ENCODE results near the gene GSC. TPM values are rescaled to one million over a fixed set of nuclear protein-coding genes. Genes with fewer than 3 reads are reported as not detected.
"Not testable (repeated sequence)": the region's sequence is repeated elsewhere in the genome, so short reads cannot be mapped to it uniquely, and the experiment has no call there.

GSC gene
- total and polyA plus RNA-seq, 2 donors (not counting 1 experiment from before 2014, with no cell fraction given) = not detected

GRCh38 chr14:94726649-94727048, 43.3 kb downstream of the GSC start:
- H3K27me3 ChIP-seq (replicated peaks in 1 of 4; ENCODE audit: control extremely low read depth in 1 of 4, control insufficient read depth in 3 of 4, insufficient read depth in 4 of 4, low read length in 3 of 4); H3K9me3 ChIP-seq (ENCODE audit: control extremely low read depth in 1 of 3, control insufficient read depth in 2 of 3, insufficient read depth in 1 of 3, low read length in 2 of 3); H3K9me3 Mint-ChIP-seq (ENCODE audit: insufficient read depth); H3K4me3 ChIP-seq (ENCODE audit: control extremely low read depth in 1 of 5, extremely low read depth in 1 of 5, insufficient read depth in 1 of 5, low read depth in 2 of 5, low read length in 4 of 5); ATAC-seq (ENCODE audit: low read depth); H3K27ac ChIP-seq (ENCODE audit: low read length in 2 of 2); H3K4me3 Mint-ChIP-seq; DNase-seq; H3K27ac Mint-ChIP-seq; intact Hi-C loops (cut with micrococcal nuclease); H3K4me2 ChIP-seq (replicated peaks; ENCODE audit: low read depth, low read length, poor library complexity, severe bottlenecking); POLR2A ChIA-PET; H3K4me1 ChIP-seq (ENCODE audit: control insufficient read depth in 2 of 2, insufficient read depth in 2 of 2, low read length in 2 of 2); H2AFZ ChIP-seq (ENCODE audit: insufficient read depth, low read depth, low read length, poor library complexity, severe bottlenecking); H3K36me3 ChIP-seq (replicated peaks in 1 of 2; ENCODE audit: control extremely low read depth in 1 of 2, control insufficient read depth in 1 of 2, extremely low read depth in 1 of 2, insufficient read depth in 2 of 2, low read length in 1 of 2); H3K9ac ChIP-seq (ENCODE audit: low read length); H4K20me1 ChIP-seq (ENCODE audit: control insufficient read depth, insufficient read depth, low read length, poor library complexity, severe bottlenecking); CTCF ChIA-PET; H3K79me2 ChIP-seq (ENCODE audit: control insufficient read depth, insufficient read depth, low read length); H3K4me1 Mint-ChIP-seq: not testable (repeated sequence)
- 89% methylated on average over 5 of the region's 8 CpGs for WGBS (ENCODE audit: insufficient coverage)
- H3K27me3 Mint-ChIP-seq = peaks cover 12% of the 10 kb centered on the region

GRCh38 chr14:94724993-94725392, 44.9 kb downstream of the GSC start:
- POLR2A ChIA-PET = no interaction called here
- Mint-ChIP-seq H3K4me3 (no peak overlapping the region), H3K27me3 (peaks cover 12% of the 10 kb centered on the region), H3K27ac (no peak overlapping the region), H3K4me1 (no peaks in the 10 kb centered on the region), H3K9me3 (ENCODE audit: insufficient read depth) (no peaks in the 10 kb centered on the region)
- Histone ChIP-seq H2AFZ (ENCODE audit: insufficient read depth, low read depth, low read length, poor library complexity, severe bottlenecking) (no peak overlapping the region), H3K4me2 (replicated peaks; ENCODE audit: low read depth, low read length, poor library complexity, severe bottlenecking) (no peak overlapping the region), H3K4me3 (ENCODE audit: control extremely low read depth in 1 of 5, extremely low read depth in 1 of 5, insufficient read depth in 1 of 5, low read depth in 2 of 5, low read length in 4 of 5) (no peak overlapping the region), H3K36me3 (replicated peaks in 1 of 2; ENCODE audit: control extremely low read depth in 1 of 2, control insufficient read depth in 1 of 2, extremely low read depth in 1 of 2, insufficient read depth in 2 of 2, low read length in 1 of 2) (no peaks in the 10 kb centered on the region), H3K27ac (ENCODE audit: low read length in 2 of 2) (no peak overlapping the region), H3K4me1 (ENCODE audit: control insufficient read depth in 2 of 2, insufficient read depth in 2 of 2, low read length in 2 of 2) (no peaks in the 10 kb centered on the region), H3K79me2 (ENCODE audit: control insufficient read depth, insufficient read depth, low read length) (no peaks in the 10 kb centered on the region), H3K9ac (ENCODE audit: low read length) (no peak overlapping the region), H3K9me3 (ENCODE audit: control extremely low read depth in 1 of 3, control insufficient read depth in 2 of 3, insufficient read depth in 1 of 3, low read length in 2 of 3) (no peaks in the 10 kb centered on the region), H3K27me3 (replicated peaks in 1 of 4; ENCODE audit: control extremely low read depth in 1 of 4, control insufficient read depth in 3 of 4, insufficient read depth in 4 of 4, low read length in 3 of 4) (no peaks in the 10 kb centered on the region), H4K20me1 (ENCODE audit: control insufficient read depth, insufficient read depth, low read length, poor library complexity, severe bottlenecking) (no peaks in the 10 kb centered on the region)
- no CpG with 5 or more reads among the region's 2 CpGs for WGBS (ENCODE audit: insufficient coverage)
- DNase-seq (no peak), ATAC-seq (ENCODE audit: low read depth) (no peak)
- no peak for TF ChIP-seq EZH2 (IDR thresholded peaks at IDR 0.05; ENCODE audit: borderline replicate concordance, insufficient read depth, low read depth, low read length, poor library complexity, severe bottlenecking)
- TF ChIP-seq CTCF (IDR thresholded peaks at IDR 0.05) = no peak
- intact Hi-C loops (cut with micrococcal nuclease) = no loop called here
- CTCF ChIA-PET = no interaction called here

Data from B cell (primary cell).